T-helper 1 cell treated with Interleukin-12 subunit alpha and Interleukin-12 subunit beta and Interleukin-4 antibody, amounts not matched to agents 30 μg/mL and 1 μg/mL, for 36 hours (primary cell): Measurements from ENCODE around the gene COL28A1.

Experiments
- H3K27ac Mint-ChIP-seq: one replicate; pipeline ENCODE4 v1.8.0; 2021; ENCODE audit warnings: mild to moderate bottlenecking, mixed read lengths
- H3K27me3 Mint-ChIP-seq: one replicate; pipeline ENCODE4 v1.8.0; 2021; ENCODE audit warnings: low read depth, mixed read lengths
- H3K36me3 Mint-ChIP-seq: one replicate; pipeline ENCODE4 v1.8.0; 2021; ENCODE audit warnings: low read depth, mixed read lengths
- H3K4me1 Mint-ChIP-seq: one replicate; pipeline ENCODE4 v1.8.0; 2021; ENCODE audit warnings: low read depth, mixed read lengths
- H3K4me3 Mint-ChIP-seq: one replicate; pipeline ENCODE4 v1.8.0; 2021; ENCODE audit warnings: mild to moderate bottlenecking, moderate library complexity, mixed read lengths
- H3K9me3 Mint-ChIP-seq: one replicate; pipeline ENCODE4 v1.8.0; 2021; ENCODE audit warnings: mixed read lengths

Gene COL28A1

DNA sequence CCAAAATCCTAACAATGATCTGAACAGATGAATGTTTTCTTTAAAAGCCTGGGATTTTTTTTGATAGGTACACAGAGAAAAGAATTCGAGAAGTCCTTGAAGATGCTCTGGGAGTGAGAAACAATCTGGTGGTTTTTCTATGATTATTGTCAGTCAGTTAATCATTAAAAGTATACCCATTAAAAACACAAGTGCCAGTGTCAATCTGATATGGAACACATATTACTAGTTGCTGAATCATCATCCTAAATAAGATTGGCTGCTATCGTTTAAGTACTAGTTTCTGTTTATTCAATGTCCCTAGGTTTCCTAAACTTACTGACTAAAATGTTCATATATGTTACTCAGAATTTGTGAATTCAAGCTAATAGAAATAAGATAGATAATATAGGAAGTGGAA is 16.1 kb downstream of the COL28A1 start:
- no peaks in the 10 kb centered on the region for H3K4me1 Mint-ChIP-seq
- no peaks in the 10 kb centered on the region for H3K36me3 Mint-ChIP-seq
- no peak overlapping the region for H3K4me3 Mint-ChIP-seq
- H3K27ac Mint-ChIP-seq, result no peak overlapping the region
- peaks cover 8% of the 10 kb centered on the region for H3K27me3 Mint-ChIP-seq
- no peaks in the 10 kb centered on the region for H3K9me3 Mint-ChIP-seq

DNA sequence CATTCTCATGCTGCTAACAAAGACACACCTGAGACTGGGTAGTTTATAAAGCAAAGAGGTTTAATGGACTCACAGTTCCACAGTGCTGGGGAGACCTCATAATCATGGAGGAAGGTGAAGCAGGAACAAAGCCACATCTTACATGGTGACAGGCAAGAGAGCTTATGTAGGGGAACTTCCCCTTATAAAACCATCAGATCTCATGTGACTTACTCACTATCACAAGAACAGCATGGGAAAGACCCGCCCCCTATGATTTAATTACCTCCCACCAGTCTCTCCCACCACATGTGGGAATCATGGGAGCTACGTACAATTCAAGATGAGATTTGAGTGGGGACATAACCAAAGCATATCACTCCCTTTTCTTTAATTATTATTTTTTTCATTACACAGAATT is 16.6 kb downstream of the COL28A1 start:
- Mint-ChIP-seq H3K9me3 (no peaks in the 10 kb centered on the region), H3K27ac (no peak overlapping the region), H3K36me3 (no peaks in the 10 kb centered on the region), H3K4me1 (no peaks in the 10 kb centered on the region), H3K4me3 (no peak overlapping the region), H3K27me3 (peaks cover 8% of the 10 kb centered on the region)

DNA sequence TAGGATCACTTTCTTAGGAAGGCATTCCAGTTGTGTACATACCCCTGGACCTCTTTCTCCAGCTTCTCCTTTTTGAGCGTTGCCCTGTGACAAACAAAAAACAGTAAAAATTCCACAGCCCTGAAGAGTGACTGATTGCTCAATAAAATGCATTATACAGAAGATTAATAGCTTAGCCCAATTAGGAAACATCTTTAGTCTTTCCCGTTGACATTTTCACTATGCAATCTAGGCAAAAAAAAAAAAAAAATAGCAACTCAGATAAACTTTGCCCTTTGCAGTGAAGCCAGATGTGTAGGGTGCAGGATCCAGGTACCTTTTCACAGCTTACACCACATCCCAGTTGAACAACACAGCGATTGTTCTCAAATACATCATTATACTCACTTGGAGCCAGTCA is 17.9 kb downstream of the COL28A1 start:
- no peaks in the 10 kb centered on the region for H3K4me1 Mint-ChIP-seq
- H3K27me3 Mint-ChIP-seq, result peaks cover 8% of the 10 kb centered on the region
- H3K9me3 Mint-ChIP-seq, result no peaks in the 10 kb centered on the region
- no peak overlapping the region for H3K27ac Mint-ChIP-seq
- no peak overlapping the region for H3K4me3 Mint-ChIP-seq
- H3K36me3 Mint-ChIP-seq, result no peaks in the 10 kb centered on the region

DNA sequence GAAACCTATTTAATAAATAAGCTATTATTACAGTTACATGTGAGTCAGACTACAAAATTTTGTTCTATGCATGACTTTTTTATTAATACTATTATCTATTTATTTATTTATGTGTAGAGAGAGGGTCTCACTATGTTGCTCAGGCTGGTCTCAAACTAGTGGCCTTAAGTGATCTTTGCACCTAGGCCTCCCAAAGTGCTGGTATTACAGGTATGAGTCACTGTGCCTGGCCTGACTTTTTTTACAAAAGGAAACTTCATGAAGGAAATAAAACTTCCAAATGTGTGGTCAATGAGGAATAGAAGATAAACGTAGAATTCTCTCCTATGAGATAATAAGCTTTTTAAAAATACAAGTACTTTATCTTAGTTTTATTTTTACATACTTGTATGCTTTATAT is 19.0 kb downstream of the COL28A1 start:
- Mint-ChIP-seq H3K4me3 (no peak overlapping the region), H3K9me3 (no peaks in the 10 kb centered on the region), H3K27me3 (peaks cover 8% of the 10 kb centered on the region), H3K36me3 (no peaks in the 10 kb centered on the region), H3K27ac (no peak overlapping the region), H3K4me1 (no peaks in the 10 kb centered on the region)

DNA sequence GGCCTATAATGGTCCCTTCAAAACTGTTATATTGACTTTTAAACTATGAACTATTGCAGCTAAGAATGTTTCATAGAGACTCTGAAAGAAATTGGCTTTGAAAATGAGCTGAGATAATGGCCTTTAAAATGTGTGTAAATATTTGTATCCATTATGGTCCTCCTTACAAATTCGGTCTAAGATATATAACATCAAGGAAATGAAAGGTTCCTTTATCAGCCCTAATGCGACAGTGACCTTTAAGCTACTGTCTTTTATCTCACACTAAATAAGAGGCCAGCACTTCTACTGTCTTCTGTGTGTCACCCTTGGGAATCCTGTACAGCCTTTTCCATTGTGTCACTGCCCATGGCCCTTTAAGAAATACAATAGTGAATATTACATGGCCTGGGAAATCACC is 19.5 kb downstream of the COL28A1 start:
- H3K4me1 Mint-ChIP-seq, result no peaks in the 10 kb centered on the region
- H3K4me3 Mint-ChIP-seq, result no peak overlapping the region
- no peaks in the 10 kb centered on the region for H3K9me3 Mint-ChIP-seq
- H3K27ac Mint-ChIP-seq, result no peak overlapping the region
- no peaks in the 10 kb centered on the region for H3K36me3 Mint-ChIP-seq
- peaks cover 8% of the 10 kb centered on the region for H3K27me3 Mint-ChIP-seq

DNA sequence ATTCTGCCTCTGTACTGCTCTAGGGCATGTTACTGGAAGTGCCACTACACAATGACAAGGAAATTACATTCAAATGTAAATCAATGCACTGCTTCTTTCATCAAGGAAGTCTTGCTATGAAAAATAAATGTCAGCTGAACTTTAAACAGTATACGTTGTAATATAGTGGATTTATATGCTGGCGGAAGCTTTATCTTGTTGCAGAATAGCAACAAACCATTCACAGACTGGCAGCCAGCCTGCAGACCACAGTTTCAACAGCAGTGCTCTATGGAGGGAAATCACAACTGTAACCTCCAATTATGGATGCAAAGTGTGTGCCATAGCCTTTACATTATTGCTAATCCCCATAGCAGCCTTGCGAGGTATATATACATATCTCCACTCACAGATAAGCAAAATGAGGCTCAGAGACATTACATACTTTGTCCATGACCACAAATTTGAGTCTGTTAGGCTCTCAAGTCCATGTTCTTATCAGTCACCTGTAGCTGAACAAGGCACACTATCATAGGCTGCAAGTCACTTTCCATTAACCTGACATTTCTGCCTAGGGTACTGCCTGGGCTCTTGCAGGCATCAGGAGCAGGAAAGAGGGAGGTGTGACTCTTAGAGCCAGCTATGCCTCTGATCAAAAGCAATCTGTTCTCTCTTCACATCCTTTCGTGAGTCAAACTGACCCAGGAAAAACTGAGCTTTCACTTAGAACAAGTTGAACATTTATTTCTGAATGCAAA is 22.6 kb downstream of the COL28A1 start:
- Mint-ChIP-seq H3K27me3 (peaks cover 6% of the 10 kb centered on the region), H3K4me3 (no peak overlapping the region), H3K27ac (no peak overlapping the region), H3K36me3 (no peaks in the 10 kb centered on the region), H3K9me3 (no peaks in the 10 kb centered on the region), H3K4me1 (no peaks in the 10 kb centered on the region)

DNA sequence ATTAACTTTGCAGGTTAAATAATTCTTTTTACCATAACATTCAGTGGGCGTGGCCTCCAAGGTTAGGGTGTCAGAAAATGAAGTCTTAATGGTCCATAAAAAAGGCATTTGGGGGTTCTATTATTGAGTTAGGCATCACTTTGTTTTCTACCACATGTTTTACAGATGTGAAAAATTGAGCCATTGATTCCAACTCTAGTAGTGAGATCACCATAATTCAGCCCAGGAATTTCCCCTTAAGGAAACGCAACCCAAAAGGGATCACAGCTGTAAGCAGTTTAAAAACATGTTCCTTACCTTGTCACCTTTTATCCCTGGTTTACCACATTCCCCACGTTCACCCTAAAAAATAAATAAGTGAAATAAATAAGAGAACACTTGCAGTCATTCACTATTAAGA is 24.9 kb downstream of the COL28A1 start:
- H3K9me3 Mint-ChIP-seq, result no peaks in the 10 kb centered on the region
- H3K4me1 Mint-ChIP-seq, result no peaks in the 10 kb centered on the region
- H3K4me3 Mint-ChIP-seq, result no peak overlapping the region
- H3K27ac Mint-ChIP-seq, result no peak overlapping the region
- H3K36me3 Mint-ChIP-seq, result no peaks in the 10 kb centered on the region
- H3K27me3 Mint-ChIP-seq, result no peaks in the 10 kb centered on the region

DNA sequence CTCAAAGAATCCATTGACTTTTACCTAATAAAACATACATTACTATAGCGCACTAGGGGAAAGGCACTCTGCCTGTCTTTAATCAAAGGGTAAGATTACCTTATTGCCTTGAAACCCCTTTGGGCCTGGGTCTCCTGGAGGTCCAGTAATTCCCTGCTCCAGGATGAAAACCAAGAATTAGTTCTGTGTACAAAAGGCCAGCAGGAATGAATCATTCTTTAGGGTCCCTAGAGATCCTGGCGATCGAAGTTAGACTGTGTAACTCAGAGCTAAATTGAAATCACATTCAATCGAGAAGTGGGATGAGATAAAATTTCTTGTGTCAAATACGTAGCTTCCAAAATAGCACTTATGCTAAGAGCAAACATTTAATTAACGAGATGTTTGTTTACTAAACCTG is 29.8 kb downstream of the COL28A1 start:
- no peaks in the 10 kb centered on the region for H3K9me3 Mint-ChIP-seq
- no peak overlapping the region for H3K4me3 Mint-ChIP-seq
- H3K27ac Mint-ChIP-seq, result no peak overlapping the region
- no peaks in the 10 kb centered on the region for H3K36me3 Mint-ChIP-seq
- no peaks in the 10 kb centered on the region for H3K4me1 Mint-ChIP-seq
- no peaks in the 10 kb centered on the region for H3K27me3 Mint-ChIP-seq

DNA sequence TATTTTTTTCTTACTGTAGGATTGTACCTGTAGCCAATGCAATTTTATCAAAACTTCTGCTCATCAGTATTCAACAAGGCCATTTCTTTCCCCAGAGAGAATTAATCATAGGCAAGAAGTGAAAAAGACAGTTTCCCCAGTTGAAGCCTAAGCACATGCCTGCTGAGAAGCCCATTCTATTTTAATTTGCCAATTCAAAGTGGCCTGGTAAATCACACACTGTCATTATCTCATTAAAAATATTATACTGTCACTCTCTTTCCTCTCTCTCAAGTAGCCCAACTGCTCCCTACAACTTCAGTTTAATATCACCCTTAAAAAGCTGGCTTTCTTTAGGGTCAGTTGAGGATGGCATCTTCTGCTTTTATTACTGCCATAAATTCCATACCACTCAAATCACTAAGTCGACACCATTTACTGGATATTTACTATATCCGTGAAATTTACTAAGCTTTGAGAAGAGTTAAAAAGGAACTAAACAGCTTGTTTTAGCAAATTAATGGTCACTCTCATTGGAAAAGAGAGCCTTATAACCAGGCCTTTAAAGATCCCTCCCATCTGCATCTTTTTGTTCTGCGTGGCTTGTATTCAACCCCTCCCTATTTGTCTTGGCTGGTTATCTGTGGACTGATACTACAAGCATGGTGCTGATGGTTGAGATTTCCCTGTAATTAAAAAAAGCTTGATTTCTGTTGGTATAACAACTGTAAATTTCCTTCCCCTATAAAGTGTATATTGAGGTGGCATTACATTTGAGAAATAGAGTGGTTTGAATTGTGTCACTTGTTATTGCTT is 30.6 kb downstream of the COL28A1 start:
- no peak overlapping the region for H3K27ac Mint-ChIP-seq
- no peaks in the 10 kb centered on the region for H3K36me3 Mint-ChIP-seq
- H3K4me3 Mint-ChIP-seq, result no peak overlapping the region
- no peaks in the 10 kb centered on the region for H3K27me3 Mint-ChIP-seq
- no peaks in the 10 kb centered on the region for H3K9me3 Mint-ChIP-seq
- no peaks in the 10 kb centered on the region for H3K4me1 Mint-ChIP-seq

DNA sequence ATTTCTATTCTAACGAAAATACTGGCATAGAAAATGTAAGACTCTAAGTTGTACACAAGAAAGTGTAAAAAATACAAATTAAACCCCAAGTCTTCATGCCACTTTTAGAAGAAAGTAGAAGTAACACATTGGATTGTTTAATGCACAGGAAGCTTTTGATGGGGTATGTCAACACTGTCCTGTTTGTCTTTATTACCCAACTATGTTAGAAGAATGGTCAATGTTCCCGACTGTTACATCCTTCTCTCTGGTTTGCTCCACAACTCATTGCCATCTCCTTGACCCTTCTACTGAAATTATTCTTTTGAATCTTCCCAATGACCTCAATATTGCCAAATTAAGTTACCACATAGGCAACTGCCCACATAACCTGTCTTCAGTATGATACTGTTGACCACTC is 35.8 kb downstream of the COL28A1 start:
- Mint-ChIP-seq H3K36me3 (no peaks in the 10 kb centered on the region), H3K9me3 (no peaks in the 10 kb centered on the region), H3K4me3 (no peak overlapping the region), H3K4me1 (no peaks in the 10 kb centered on the region), H3K27ac (no peak overlapping the region), H3K27me3 (peaks cover 7% of the 10 kb centered on the region)

DNA sequence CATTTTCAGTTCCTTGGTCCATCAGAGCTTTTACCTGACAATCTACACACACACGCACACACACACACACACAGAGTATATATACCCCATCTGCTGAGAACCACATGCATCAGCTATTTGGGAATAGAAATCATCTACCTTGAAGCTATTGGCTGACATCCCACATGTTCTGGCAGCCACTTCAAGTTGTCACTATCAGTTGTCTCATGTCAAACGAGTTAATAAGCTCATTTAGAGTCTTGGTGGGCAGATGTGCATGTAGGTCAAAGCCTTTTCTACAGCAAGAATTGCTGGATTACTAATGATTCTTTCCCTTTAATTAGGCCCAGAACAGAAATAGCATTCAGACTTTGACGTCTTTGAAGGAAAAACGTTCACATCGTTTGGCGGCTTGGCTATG is 36.8 kb downstream of the COL28A1 start:
- Mint-ChIP-seq H3K27me3 (peaks cover 7% of the 10 kb centered on the region), H3K9me3 (no peaks in the 10 kb centered on the region), H3K36me3 (no peaks in the 10 kb centered on the region), H3K4me3 (no peak overlapping the region), H3K27ac (no peak overlapping the region), H3K4me1 (no peaks in the 10 kb centered on the region)

DNA sequence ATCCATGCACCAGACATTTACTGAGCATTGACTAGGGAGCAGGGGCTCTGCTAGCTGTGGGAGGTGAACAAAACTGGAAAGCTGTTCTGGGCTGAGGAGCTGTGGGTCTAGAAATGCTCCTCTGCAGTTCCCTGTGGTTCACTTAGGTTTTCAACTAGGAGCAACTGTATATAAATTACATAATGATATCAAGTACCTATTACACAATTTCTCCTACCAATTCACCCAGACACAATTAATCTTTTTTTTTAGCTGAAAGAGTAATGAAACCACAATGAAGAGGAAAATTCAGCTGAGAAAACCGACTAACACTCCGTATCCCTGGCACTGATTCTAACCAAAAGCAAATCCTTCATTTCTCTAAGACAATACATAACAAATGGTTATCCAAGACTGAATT is 39.4 kb downstream of the COL28A1 start:
- H3K9me3 Mint-ChIP-seq, result no peaks in the 10 kb centered on the region
- no peaks in the 10 kb centered on the region for H3K4me1 Mint-ChIP-seq
- H3K36me3 Mint-ChIP-seq, result no peaks in the 10 kb centered on the region
- H3K4me3 Mint-ChIP-seq, result no peak overlapping the region
- no peak overlapping the region for H3K27ac Mint-ChIP-seq
- peaks cover 7% of the 10 kb centered on the region for H3K27me3 Mint-ChIP-seq

DNA sequence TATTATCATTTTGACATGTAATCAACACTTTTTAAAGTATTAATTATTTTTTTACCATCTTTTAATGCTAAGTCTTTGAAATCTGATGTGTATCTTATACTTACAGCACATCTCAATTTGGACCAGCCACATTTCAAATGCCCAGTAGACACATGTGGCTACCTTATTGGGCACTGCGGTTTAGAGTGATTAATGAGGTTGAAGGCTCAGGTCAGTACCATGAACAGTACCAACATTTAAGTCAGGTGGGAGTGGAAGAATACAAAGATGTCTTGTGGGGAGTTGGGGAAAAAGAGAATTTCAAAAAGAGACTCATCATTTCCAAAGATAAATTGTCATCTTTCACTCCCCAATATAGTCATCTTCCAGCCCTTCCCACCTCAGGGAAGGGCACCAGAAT is 40.5 kb downstream of the COL28A1 start:
- Mint-ChIP-seq H3K36me3 (no peaks in the 10 kb centered on the region), H3K9me3 (no peaks in the 10 kb centered on the region)

DNA sequence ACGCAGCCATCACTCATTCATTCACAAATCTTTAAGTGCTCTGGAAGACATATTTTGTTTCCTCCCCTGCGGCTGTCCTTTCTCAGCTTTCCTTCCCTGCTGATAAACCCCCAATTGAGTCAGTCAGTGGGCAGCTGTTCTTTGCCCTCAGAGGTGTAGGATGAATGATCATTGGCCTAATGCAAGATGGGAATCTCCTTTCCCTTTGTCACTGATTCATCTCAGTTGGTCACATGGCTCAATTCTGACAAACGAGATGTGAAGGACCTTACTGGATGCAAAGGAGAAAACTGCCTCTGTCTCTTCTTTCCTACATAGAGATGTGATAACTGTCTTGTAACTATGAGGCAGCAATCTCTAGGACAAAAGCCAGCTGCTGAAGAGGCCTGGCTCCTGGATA is 44.6 kb downstream of the COL28A1 start:
- peaks cover 7% of the 10 kb centered on the region for H3K27me3 Mint-ChIP-seq
- H3K27ac Mint-ChIP-seq, result no peak overlapping the region
- no peak overlapping the region for H3K4me3 Mint-ChIP-seq
- no peaks in the 10 kb centered on the region for H3K4me1 Mint-ChIP-seq
- H3K9me3 Mint-ChIP-seq, result no peaks in the 10 kb centered on the region
- H3K36me3 Mint-ChIP-seq, result no peaks in the 10 kb centered on the region

More for the DNA sequence above, 40.5 kb downstream of the COL28A1 start:
- Mint-ChIP-seq H3K27ac (no peak overlapping the region), H3K4me1 (no peaks in the 10 kb centered on the region), H3K4me3 (no peak overlapping the region), H3K27me3 (peaks cover 7% of the 10 kb centered on the region)

DNA sequence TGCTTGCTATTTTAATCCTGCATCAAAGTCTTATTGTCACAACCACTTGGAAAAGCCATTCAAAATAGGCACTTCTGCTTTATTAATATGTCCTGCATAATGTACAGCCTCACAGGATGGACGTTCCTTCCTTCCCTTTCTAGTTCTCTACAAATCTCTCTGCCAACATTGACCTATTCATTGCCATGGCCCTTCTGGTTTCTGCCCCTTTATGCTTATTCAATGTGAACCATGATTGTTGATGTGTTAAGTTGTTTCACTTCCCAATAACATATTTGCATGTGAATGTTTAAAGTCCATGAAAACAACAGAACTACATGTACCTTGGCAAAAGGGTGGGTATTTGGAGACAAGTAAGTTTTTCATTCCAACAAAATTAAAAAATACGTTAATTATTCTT is 45.7 kb downstream of the COL28A1 start:
- H3K27me3 Mint-ChIP-seq, result no peaks in the 10 kb centered on the region
- H3K4me1 Mint-ChIP-seq, result no peaks in the 10 kb centered on the region
- no peak overlapping the region for H3K27ac Mint-ChIP-seq
- no peaks in the 10 kb centered on the region for H3K36me3 Mint-ChIP-seq
- H3K9me3 Mint-ChIP-seq, result no peaks in the 10 kb centered on the region
- H3K4me3 Mint-ChIP-seq, result no peak overlapping the region
